GM21717 (cell line): ENCODE data around the gene CACNA2D2.

Source experiments
- ATAC-seq: cut with Tn5 transposase; IDR thresholded peaks from one replicate; pipeline ENCODE4 v1.9.1; 2021; ENCODE audit warnings: mild to moderate bottlenecking, moderate library complexity; ENCODE audit not compliant: unreplicated experiment

Gene CACNA2D2

GRCh38 chr3:50405249-50405648, 98.2 kb downstream of the CACNA2D2 start:
- no peak for ATAC-seq

GRCh38 chr3:50401978-50402595, 101.3 kb downstream of the CACNA2D2 start:
- no peak for ATAC-seq

GRCh38 chr3:50396502-50396901, 106.9 kb downstream of the CACNA2D2 start:
- no peak for ATAC-seq

GRCh38 chr3:50395070-50395860, 108.2 kb downstream of the CACNA2D2 start:
- ATAC-seq, result no peak

- ATAC-seq, result no peak
Measured at GRCh38 chr3:50393061-50393460, 110.4 kb downstream of the CACNA2D2 start.

GRCh38 chr3:50392101-50392715, 111.2 kb downstream of the CACNA2D2 start:
- no peak for ATAC-seq

- ATAC-seq, result no peak
Measured at GRCh38 chr3:50390508-50391224, 112.8 kb downstream of the CACNA2D2 start.

- no peak for ATAC-seq
Measured at GRCh38 chr3:50389414-50389767, 114.0 kb downstream of the CACNA2D2 start.

GRCh38 chr3:50388720-50389413, 114.6 kb downstream of the CACNA2D2 start:
- no peak for ATAC-seq

- no peak for ATAC-seq
Measured at GRCh38 chr3:50388016-50388719, 115.3 kb downstream of the CACNA2D2 start.

GRCh38 chr3:50385754-50386153, 117.7 kb downstream of the CACNA2D2 start:
- ATAC-seq, result no peak

GRCh38 chr3:50383750-50384149, 119.7 kb downstream of the CACNA2D2 start:
- no peak for ATAC-seq

GRCh38 chr3:50382722-50383121, 120.7 kb downstream of the CACNA2D2 start:
- no peak for ATAC-seq

GRCh38 chr3:50381383-50381782, 122.1 kb downstream of the CACNA2D2 start:
- no peak for ATAC-seq

- no peak for ATAC-seq
Measured at GRCh38 chr3:50380405-50381085, 122.9 kb downstream of the CACNA2D2 start.

- no peak for ATAC-seq
Measured at GRCh38 chr3:50378757-50379156, 124.7 kb downstream of the CACNA2D2 start.

GRCh38 chr3:50378024-50378423, 125.4 kb downstream of the CACNA2D2 start:
- no peak for ATAC-seq

- ATAC-seq, result no peak
Measured at GRCh38 chr3:50375258-50375931, 128.0 kb downstream of the CACNA2D2 start.
